ENCODE measurements around the gene OMG.

- TF ChIP-seq CTCF (IDR thresholded peaks at IDR 0.05), result no peak
- no peak for TF ChIP-seq POLR2A (IDR thresholded peaks at IDR 0.05)
Observed at GRCh38 chr17:31297090-31297489, at the start of gene OMG.

All from esophagus squamous epithelium (tissue), 4 donors.